ENCODE measurements around the gene SOX8.
"Not testable (repeated sequence)": the region's sequence is repeated elsewhere in the genome, so short reads cannot be mapped to it uniquely, and the experiment has no call there.

DNA sequence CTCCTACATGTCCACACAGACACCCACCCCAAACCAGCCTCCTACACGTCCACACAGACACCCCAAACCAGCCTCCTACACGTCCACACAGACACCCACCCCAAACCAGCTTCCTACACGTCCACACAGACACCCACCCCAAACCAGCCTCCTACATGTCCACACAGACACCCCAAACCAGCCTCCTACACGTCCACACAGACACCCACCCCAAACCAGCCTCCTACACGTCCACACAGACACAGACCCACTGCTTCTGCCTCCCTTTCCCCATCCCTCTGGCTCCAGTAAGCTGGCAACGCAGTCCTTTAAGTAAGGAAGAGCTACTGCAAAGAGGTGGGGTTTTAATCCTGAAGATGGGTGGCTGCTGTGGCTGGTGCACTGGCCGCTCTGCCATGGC, 27.8 kb upstream of the SOX8 start:
- not testable (repeated sequence) for TF ChIP-seq CTCF, POLR2A (IDR thresholded peaks at IDR 0.05)
